GM23338 (cell line): ENCODE data around the gene WFS1. TPM values are rescaled to one million over a fixed set of nuclear protein-coding genes. Genes with fewer than 3 reads are reported as not detected.
A peak's percentile ranks its signal among the peaks of the same experiment; 100 is the strongest.

Experiments
- ATAC-seq: fragments of 200-7000 bp; cut with Tn5 transposase; 3 replicates; pipeline ENCODE4 v1.9.1; 2020
- DNase-seq: peaks from one replicate; pipeline ENCODE4 v3.0.0-alpha.2; 2015; ENCODE audit warnings: low spot score
- H2AFZ ChIP-seq: fragments of 200-600 bp; sonication (generic); 2 replicates; pipeline ENCODE4 v1.8.0; 2016; ENCODE audit warnings: antibody characterized with exemption, mild to moderate bottlenecking, moderate library complexity
- H3F3A ChIP-seq: fragments of 200-600 bp; sonication (generic); replicated peaks from 2 replicates; pipeline ENCODE4 v1.8.0; 2017; ENCODE audit warnings: antibody characterized with exemption, mixed run types, low read depth
- H3K27ac ChIP-seq: fragments of 200-600 bp; sonication (generic); 2 replicates; pipeline ENCODE4 v1.6.1; 2016; ENCODE audit warnings: low read depth
- H3K27me3 ChIP-seq: fragments of 200-600 bp; sonication (generic); 2 replicates; pipeline ENCODE4 v1.8.0; 2016; ENCODE audit warnings: mild to moderate bottlenecking, mixed run types, moderate library complexity; ENCODE audit not compliant: insufficient read depth
- H3K36me3 ChIP-seq: fragments of 200-600 bp; sonication (generic); 2 replicates; pipeline ENCODE4 v1.8.0; 2016; ENCODE audit warnings: mild to moderate bottlenecking; ENCODE audit not compliant: insufficient read depth
- H3K4me1 ChIP-seq: fragments of 200-600 bp; sonication (generic); 2 replicates; pipeline ENCODE4 v1.8.0; 2016; ENCODE audit warnings: mild to moderate bottlenecking, moderate library complexity; ENCODE audit not compliant: insufficient read depth
- H3K4me2 ChIP-seq: fragments of 200-600 bp; sonication (generic); 2 replicates; pipeline ENCODE4 v1.7.1; 2017; ENCODE audit warnings: mixed run types
- H3K4me3 ChIP-seq: fragments of 200-600 bp; sonication (generic); 2 replicates; pipeline ENCODE4 v1.6.1; 2016; ENCODE audit warnings: mixed run types
- H3K79me2 ChIP-seq: fragments of 200-600 bp; sonication (generic); replicated peaks from 2 replicates; pipeline ENCODE4 v1.8.0; 2017; ENCODE audit warnings: mild to moderate bottlenecking; ENCODE audit not compliant: insufficient read depth
- H3K9me2 ChIP-seq: fragments of 200-600 bp; sonication (generic); 2 replicates; pipeline ENCODE4 v1.8.0; 2017; ENCODE audit not compliant: insufficient read depth
- H4K20me1 ChIP-seq: fragments of 200-600 bp; sonication (generic); replicated peaks from 2 replicates; pipeline ENCODE4 v1.8.0; 2017; ENCODE audit warnings: mild to moderate bottlenecking; ENCODE audit not compliant: insufficient read depth
- H3K27ac Mint-ChIP-seq: 2 replicates; pipeline ENCODE4 v1.8.0; 2020; ENCODE audit warnings: inconsistent platforms, mild to moderate bottlenecking, moderate library complexity, mixed read lengths
- H3K27me3 Mint-ChIP-seq: 3 replicates; pipeline ENCODE4 v1.8.0; 2022; ENCODE audit warnings: low read depth, mild to moderate bottlenecking, moderate library complexity, mixed read lengths, inconsistent platforms; ENCODE audit not compliant: insufficient read depth, poor library complexity
- H3K36me3 Mint-ChIP-seq: 3 replicates; pipeline ENCODE4 v1.8.0; 2021; ENCODE audit warnings: low read depth, mild to moderate bottlenecking, inconsistent platforms, moderate library complexity, mixed read lengths
- H3K4me1 Mint-ChIP-seq: 3 replicates; pipeline ENCODE4 v1.8.0; 2020; ENCODE audit warnings: mild to moderate bottlenecking, inconsistent platforms, mixed read lengths
- H3K4me3 Mint-ChIP-seq: 3 replicates; pipeline ENCODE4 v1.8.0; 2021; ENCODE audit warnings: moderate library complexity, mild to moderate bottlenecking, inconsistent platforms, mixed read lengths
- H3K9me3 Mint-ChIP-seq: 3 replicates; pipeline ENCODE4 v1.8.0; 2020; ENCODE audit warnings: moderate library complexity, mild to moderate bottlenecking, inconsistent platforms, mixed read lengths
- ETS1 ChIP-seq: IDR thresholded peaks from 2 replicates; pipeline ENCODE4 v1.6.1; 2016; ENCODE audit warnings: antibody characterized with exemption
- EZH2 ChIP-seq: fragments of 200-600 bp; sonication (generic); IDR thresholded peaks from one replicate; pipeline ENCODE4 v1.8.0; 2017; ENCODE audit warnings: antibody characterized with exemption, mild to moderate bottlenecking, low read depth; ENCODE audit not compliant: unreplicated experiment
- JUNB ChIP-seq: IDR thresholded peaks from one replicate; pipeline ENCODE4 v1.6.1; 2016; ENCODE audit warnings: antibody characterized with exemption; ENCODE audit not compliant: unreplicated experiment
- POLR2AphosphoS5 ChIP-seq: IDR thresholded peaks from 2 replicates; pipeline ENCODE4 v1.6.1; 2016; ENCODE audit warnings: antibody characterized with exemption, low read depth
- REST ChIP-seq: IDR thresholded peaks from one replicate; pipeline ENCODE4 v1.6.1; 2018; ENCODE audit warnings: antibody characterized with exemption; ENCODE audit not compliant: unreplicated experiment
- STAT1 ChIP-seq: IDR thresholded peaks from one replicate; pipeline ENCODE4 v1.6.1; 2016; ENCODE audit warnings: antibody characterized with exemption; ENCODE audit not compliant: unreplicated experiment
- ZNF462 ChIP-seq: fragments of 250-450 bp; sonication (Bioruptor Pico); IDR thresholded peaks from 2 replicates; pipeline ENCODE4 v1.5.0; 2020; ENCODE audit warnings: mild to moderate bottlenecking, moderate library complexity
- polyA plus RNA-seq: library from polyadenylated mRNA; unstranded; fragments of >200 nt; fragmentation: Nextera tagmentation; extraction: Ambion mirVana; gene quantifications from 2 replicates; pipeline ENCODE4 v1.2.1, GENCODE V29; 2016
- total RNA-seq: library from RNA; depleted of rRNA; stranded (reverse); fragments of >200 nt; shearing (Covaris generic); gene quantifications from 2 replicates; pipeline ENCODE4 v1.2.3, GENCODE V29; 2014

WFS1 gene
- total and polyA plus RNA-seq, 2 experiments from 2014 or later, result 24.7 to 45.4 TPM

GRCh38 chr4:6270636-6271121, 1.0 kb downstream of the WFS1 start:
- Histone ChIP-seq H3K27ac (no peak overlapping the region), H2AFZ (no peak overlapping the region), H3K4me3 (peak overlapping the region; percentile 88), H4K20me1 (peaks cover 3% of the 10 kb centered on the region; the same call in 1 of the 2 replicates), H3F3A (no peaks in the 10 kb centered on the region), H3K4me2 (peak overlapping the region; percentile 91), H3K36me3 (no peaks in the 10 kb centered on the region), H3K9me2 (no peaks in the 10 kb centered on the region), H3K79me2 (peaks cover 32% of the 10 kb centered on the region), H3K4me1 (peaks cover 18% of the 10 kb centered on the region), H3K27me3 (no peaks in the 10 kb centered on the region)
- TF ChIP-seq EZH2, result no peak
- no peak for TF ChIP-seq JUNB
- no peak for TF ChIP-seq ZNF462 (CRISPR knock-in tag)
- TF ChIP-seq REST, result peak; percentile 8
- no peak for TF ChIP-seq STAT1
- TF ChIP-seq POLR2AphosphoS5, result no peak
- TF ChIP-seq ETS1, result no peak
- Mint-ChIP-seq H3K4me3 (peak overlapping the region; percentile 84), H3K27me3 (peaks cover 10% of the 10 kb centered on the region), H3K4me1 (peaks cover 45% of the 10 kb centered on the region), H3K36me3 (no peaks in the 10 kb centered on the region), H3K27ac (no peak overlapping the region), H3K9me3 (peaks cover 1% of the 10 kb centered on the region; the same call in 1 of the 3 replicates)
- ATAC-seq (no peak), DNase-seq (no peak)
